SH-SY5Y (cell line): Measurements from ENCODE around the gene KHSRP.

ENCODE experiments used
- GATA2 ChIP-seq: IDR thresholded peaks from 2 replicates; pipeline ENCODE4 v1.6.1; 2011; ENCODE audit warnings: mild to moderate bottlenecking, low read depth, low read length
- GATA3 ChIP-seq: IDR thresholded peaks from 2 replicates; pipeline ENCODE4 v1.6.1; 2011; ENCODE audit warnings: low read depth, mild to moderate bottlenecking, low read length, moderate library complexity

Gene KHSRP

GRCh38 chr19:6424195-6424938 lies at the start of gene KHSRP:
KHSRP (minus strand) TSS chr19:6424811; CDS start chr19:6424701, 110 bp downstream.
- TF ChIP-seq GATA2 (no peak), GATA3 (no peak)

GRCh38 chr19:6473647-6474046 lies 49.0 kb upstream of the KHSRP start:
- no peak for TF ChIP-seq GATA2
- TF ChIP-seq GATA3 = no peak

- no peak for TF ChIP-seq GATA2
- TF ChIP-seq GATA3 = no peak
These were observed 48.1 kb upstream of the KHSRP start for GRCh38 chr19:6472713-6473112.

GRCh38 chr19:6471076-6471475 lies 46.5 kb upstream of the KHSRP start:
- TF ChIP-seq GATA3 (no peak), GATA2 (no peak)

GRCh38 chr19:6470173-6470572 lies 45.6 kb upstream of the KHSRP start:
- TF ChIP-seq GATA3 = no peak
- TF ChIP-seq GATA2 = no peak

- TF ChIP-seq GATA3 (no peak), GATA2 (no peak)
These were observed 42.8 kb upstream of the KHSRP start for GRCh38 chr19:6467384-6467783.

GRCh38 chr19:6466526-6467248 lies 42.1 kb upstream of the KHSRP start:
- no peak for TF ChIP-seq GATA2
- no peak for TF ChIP-seq GATA3

- TF ChIP-seq GATA2 (no peak), GATA3 (no peak)
These were observed 41.1 kb upstream of the KHSRP start for GRCh38 chr19:6465663-6466062.

GRCh38 chr19:6465006-6465405 lies 40.4 kb upstream of the KHSRP start:
- TF ChIP-seq GATA2 (no peak), GATA3 (no peak)

- no peak for TF ChIP-seq GATA3
- TF ChIP-seq GATA2 = no peak
These were observed 39.7 kb upstream of the KHSRP start, which contains the start of gene CRB3 for GRCh38 chr19:6464070-6464873. CRB3 (plus strand) TSS chr19:6464271; CDS start chr19:6464702, 431 bp downstream.

GRCh38 chr19:6460099-6460884 lies 35.7 kb upstream of the KHSRP start:
- TF ChIP-seq GATA3 = no peak
- no peak; the same call in 1 of the 2 replicates for TF ChIP-seq GATA2

GRCh38 chr19:6459262-6460098 lies 34.9 kb upstream of the KHSRP start, which contains the start of gene SLC25A23:
SLC25A23 (minus strand) TSS chr19:6459792; CDS start chr19:6459628, 164 bp downstream.
- TF ChIP-seq GATA3 = no peak
- no peak for TF ChIP-seq GATA2
